Mucosa of descending colon (tissue), 3 donors: ENCODE results near the gene GCNT2. TPM values are rescaled to one million over a fixed set of nuclear protein-coding genes. Genes with fewer than 3 reads are reported as not detected.

ENCODE experiments used
- ATAC-seq: fragments of 200-7000 bp; cut with Tn5 transposase; one replicate; pipeline ENCODE4 v1.9.1; 2020; ENCODE audit warnings: mild to moderate bottlenecking, moderate library complexity
- DNase-seq, 3 donors: peaks; one replicate each; pipeline ENCODE4 v3.0.0-alpha.2; 2020
- H3K36me3 ChIP-seq: fragments of 200-600 bp; one replicate; pipeline ENCODE4 v1.8.0; 2021; ENCODE audit warnings: low read depth, mild to moderate bottlenecking
- H3K4me1 ChIP-seq: fragments of 200-600 bp; one replicate; pipeline ENCODE4 v1.8.0; 2021; ENCODE audit warnings: low read depth, mild to moderate bottlenecking
- H3K4me3 ChIP-seq: fragments of 200-600 bp; one replicate; pipeline ENCODE4 v1.8.0; 2021; ENCODE audit warnings: mild to moderate bottlenecking
- H3K9me3 ChIP-seq: fragments of 200-600 bp; one replicate; pipeline ENCODE4 v1.8.0; 2021; ENCODE audit warnings: mild to moderate bottlenecking
- CTCF ChIP-seq: fragments of 200-600 bp; IDR thresholded peaks from one replicate; pipeline ENCODE4 v1.8.0; 2022; ENCODE audit warnings: antibody characterized with exemption, mild to moderate bottlenecking
- intact Hi-C, 2 donors: fragments of 100-400 bp; cut with DNase I in 1 of 2; cut with micrococcal nuclease in 1 of 2; formaldehyde crosslinking; loops; one replicate each; pipeline versions ENCODE4 v1.11.0 to v1.11.1; 2022; cut with DNase I, micrococcal nuclease
- total RNA-seq, 3 donors: library from RNA; stranded (reverse); fragmentation: NEBNext Ultra II Directional in 2 of 3; extraction: Animal tissue kit (Norgen Biotek cat#: 25700) in 2 of 3; gene quantifications; one replicate each; pipeline versions ENCODE4 v1.2.1 to v1.2.4, GENCODE V29; 2021 to 2023
- donor health status: DM: no; HTN: no; CAD: no; lungs with moderate emphysema.
- donor health status: DM: no; HTN: no; CAD: no.
- donor health status: DM: no; HTN: yes; CAD: no.

GCNT2 gene
- total RNA-seq, 3 donors from 2014 or later, result 11.7 to 22.3 (median 19.8) TPM

- intact Hi-C loops, result no loop called here
- Histone ChIP-seq H3K36me3 (no peaks in the 10 kb centered on the region), H3K4me1 (no peaks in the 10 kb centered on the region), H3K9me3 (no peaks in the 10 kb centered on the region), H3K4me3 (no peak overlapping the region)
- no peak for TF ChIP-seq CTCF
- ATAC-seq, result no peak
- DNase-seq, result no peak
These were observed 63.5 kb downstream of the GCNT2 start for GRCh38 chr6:10584607-10585006.

DNA sequence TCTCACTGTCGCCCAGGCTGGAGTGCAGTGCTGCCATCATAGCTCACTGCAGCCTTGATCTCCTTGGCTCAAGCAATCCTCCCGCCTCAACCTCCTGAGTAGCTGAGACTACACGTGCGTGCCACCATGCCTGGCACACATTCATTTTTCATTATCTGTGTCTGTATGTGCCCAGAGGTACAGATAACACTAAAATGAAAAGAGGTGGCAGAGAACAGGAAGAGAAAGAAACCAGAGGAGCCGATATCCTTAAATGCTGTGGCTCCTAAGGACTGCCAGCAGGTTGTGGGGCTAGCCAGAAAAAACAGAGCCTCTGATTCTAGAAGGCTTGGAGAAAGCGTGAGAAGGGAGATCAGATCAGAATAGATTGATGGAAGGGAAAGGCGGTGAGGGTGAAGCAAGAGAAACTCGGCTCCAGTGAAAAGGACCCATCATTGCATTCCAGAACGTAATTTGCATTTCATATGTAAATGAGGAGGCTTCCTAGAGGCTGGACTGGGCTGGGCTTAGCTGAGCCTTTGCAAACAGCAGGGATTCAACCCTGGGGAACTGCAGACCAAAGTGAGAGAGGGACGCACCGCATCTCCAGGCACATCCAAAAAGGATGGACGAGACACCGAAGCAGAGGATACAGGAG is 64.2 kb downstream of the GCNT2 start:
- H3K36me3 ChIP-seq, result no peaks in the 10 kb centered on the region
- no peak overlapping the region for H3K4me3 ChIP-seq
- no peaks in the 10 kb centered on the region for H3K9me3 ChIP-seq
- TF ChIP-seq CTCF, result no peak
- DNase-seq (no peak), ATAC-seq (no peak)
- H3K4me1 ChIP-seq, result no peaks in the 10 kb centered on the region
- intact Hi-C loops, result no loop called here

- intact Hi-C loops, result no loop called here
- no peaks in the 10 kb centered on the region for H3K9me3 ChIP-seq
- ATAC-seq (no peak), DNase-seq (no peak)
- H3K4me1 ChIP-seq, result no peaks in the 10 kb centered on the region
- no peak overlapping the region for H3K4me3 ChIP-seq
- no peak for TF ChIP-seq CTCF
- H3K36me3 ChIP-seq, result no peaks in the 10 kb centered on the region
These were observed 65.2 kb downstream of the GCNT2 start for GRCh38 chr6:10586302-10586701.

DNA sequence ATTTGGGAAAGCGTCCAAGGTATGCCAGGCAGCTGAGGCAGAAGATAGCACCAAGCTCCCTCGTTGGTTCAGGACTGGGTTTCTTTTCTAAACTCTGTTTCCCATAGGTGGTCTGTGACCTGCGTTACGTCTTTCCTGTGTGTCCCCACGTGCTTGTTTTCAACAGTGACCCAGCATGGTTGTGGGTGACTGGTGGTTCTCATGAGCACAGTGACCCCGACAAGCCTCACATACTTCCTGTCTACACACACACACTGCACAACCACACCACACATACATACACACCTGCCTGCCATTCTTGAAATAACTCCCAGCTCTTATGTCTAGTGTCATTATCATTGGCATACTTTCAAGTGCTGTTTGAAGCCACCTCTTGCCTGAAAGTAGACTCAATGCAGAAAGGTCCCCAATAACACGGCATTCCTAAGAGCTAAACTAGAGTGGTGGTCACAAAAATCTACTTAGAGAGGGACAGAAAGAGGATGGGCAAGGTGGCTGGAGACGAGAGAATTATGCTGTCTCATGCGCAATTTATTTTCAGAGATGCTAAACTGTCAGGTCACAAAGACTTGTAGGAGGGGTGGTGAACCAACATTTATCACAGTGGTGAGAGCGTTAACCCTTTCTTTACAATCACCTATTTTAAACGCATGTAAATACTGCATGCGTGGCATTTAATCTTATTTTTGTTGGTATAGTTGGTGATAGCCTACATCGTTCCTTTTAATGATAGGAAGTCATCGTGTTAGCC is 66.7 kb downstream of the GCNT2 start:
- Histone ChIP-seq H3K4me1 (no peaks in the 10 kb centered on the region), H3K4me3 (no peak overlapping the region), H3K36me3 (no peaks in the 10 kb centered on the region), H3K9me3 (no peaks in the 10 kb centered on the region)
- DNase-seq (no peak), ATAC-seq (no peak)
- intact Hi-C loops, result no loop called here
- no peak for TF ChIP-seq CTCF

GRCh38 chr6:10588562-10589428 is 67.6 kb downstream of the GCNT2 start:
- Histone ChIP-seq H3K36me3 (no peaks in the 10 kb centered on the region), H3K4me1 (no peaks in the 10 kb centered on the region), H3K4me3 (no peak overlapping the region), H3K9me3 (no peaks in the 10 kb centered on the region)
- ATAC-seq (no peak), DNase-seq (no peak)
- TF ChIP-seq CTCF, result no peak
- intact Hi-C loops, result no loop called here
